Lung (tissue), 12 donors: ENCODE data around the gene LY9. TPM values are rescaled to one million over a fixed set of nuclear protein-coding genes. Genes with fewer than 3 reads are reported as not detected.

ENCODE experiments used
- ATAC-seq: fragments of 200-7000 bp; cut with Tn5 transposase; one replicate; pipeline ENCODE4 v1.9.1; 2020; ENCODE audit warnings: moderate number of reproducible peaks; ENCODE audit not compliant: insufficient read depth, low FRiP score
- DNase-seq, 3 donors: peaks; one replicate each; pipeline ENCODE4 v3.0.0-alpha.2; 2013 to 2017
- H3K27ac ChIP-seq, 2 donors: one replicate each; pipeline ENCODE4 v1.5.1; 2013; ENCODE audit warnings: mild to moderate bottlenecking in 2 of 2, moderate library complexity in 2 of 2, control low read depth in 1 of 2, inconsistent platforms in 1 of 2, low read depth in 1 of 2, low read length in 1 of 2
- H3K27me3 ChIP-seq, 3 donors: one replicate each; pipeline ENCODE4 v1.5.1; 2013; ENCODE audit warnings: low read length in 2 of 3; ENCODE audit not compliant: control insufficient read depth in 3 of 3, insufficient read depth in 3 of 3
- H3K36me3 ChIP-seq, 4 donors: one replicate each; pipeline ENCODE4 v1.5.1; 2013; ENCODE audit warnings: low read length in 4 of 4, mild to moderate bottlenecking in 1 of 4, moderate library complexity in 1 of 4; ENCODE audit not compliant: control insufficient read depth in 4 of 4, insufficient read depth in 4 of 4
- H3K4me1 ChIP-seq, 5 donors: one replicate each; pipeline ENCODE4 v1.5.1; 2013; ENCODE audit warnings: low read length in 5 of 5, mild to moderate bottlenecking in 2 of 5, moderate library complexity in 1 of 5; ENCODE audit not compliant: control insufficient read depth in 5 of 5, insufficient read depth in 5 of 5
- H3K4me3 ChIP-seq: one replicate; pipeline ENCODE4 v1.5.1; 2013; ENCODE audit warnings: mild to moderate bottlenecking, control low read depth, moderate library complexity
- H3K9ac ChIP-seq, 2 donors: one replicate each; pipeline ENCODE4 v1.5.1; 2013; ENCODE audit warnings: low read length in 2 of 2, control low read depth in 1 of 2; ENCODE audit not compliant: insufficient read depth in 1 of 2
- H3K9me3 ChIP-seq, 4 donors: one replicate each; pipeline ENCODE4 v1.5.1; 2013; ENCODE audit warnings: low read length in 3 of 4, mild to moderate bottlenecking in 1 of 4, moderate library complexity in 1 of 4; ENCODE audit not compliant: control insufficient read depth in 4 of 4, insufficient read depth in 3 of 4
- CTCF ChIP-seq: IDR thresholded peaks from 2 replicates; pipeline ENCODE4 v1.5.1; 2012; ENCODE audit warnings: mild to moderate bottlenecking; ENCODE audit errors: control extremely low read depth, extremely low read depth
- WGBS, 2 donors: extraction: QIAGEN DNeasy Blood & Tissue Kit; methylation state at CpG; one replicate each; pipeline ENCODE4 v1.1.7; 2013; 5-methylcytosine and 5-hydroxymethylcytosine counted together
- polyA plus RNA-seq, 2 donors: library from polyadenylated mRNA; stranded (reverse); fragments of 200-250 nt; gene quantifications; one replicate each; pipeline ENCODE4 v1.2.1, GENCODE V29; 2013
- total RNA-seq, 2 donors: library from RNA; depleted of rRNA in 1 of 2; stranded (reverse); fragments of >200 nt in 1 of 2; gene quantifications; one replicate each; pipeline ENCODE4 v1.2.1, GENCODE V29; 2014 to 2021
- donor health status: control.
- donor health status: control.
- donor health status: Bipolar disorder and iron deficiency.
- donor health status: healthy.
- donor health status: DM: yes; HTN: yes; CAD: no.

The LY9 gene
- total and polyA plus RNA-seq, 4 donors: 0.94 to 3.4 (median 1.4) TPM

- 34 to 57% methylated on average over 9 of the region's 9 CpGs for WGBS, 2 donors
- no peak overlapping the region for H3K4me3 ChIP-seq
- no peak overlapping the region for H3K9ac ChIP-seq
- TF ChIP-seq CTCF: no peak
- DNase-seq: no peak
- peaks cover 0 to 4% (median 0%) of the 10 kb centered on the region in 3 donors for H3K27me3 ChIP-seq
- H3K9me3 ChIP-seq: no peaks in the 10 kb centered on the region
- H3K27ac ChIP-seq: no peak overlapping the region
- H3K36me3 ChIP-seq: no peaks in the 10 kb centered on the region
- ATAC-seq: no peak
- H3K4me1 ChIP-seq: no peaks in the 10 kb centered on the region
These were observed 59.4 kb downstream of the LY9 start for GRCh38 chr1:160855181-160855981.

- WGBS, 2 donors: 24 to 43% methylated on average over 4 of the region's 4 CpGs
- no peak for ATAC-seq
These were observed 62.1 kb downstream of the LY9 start for GRCh38 chr1:160858097-160858496.

DNA sequence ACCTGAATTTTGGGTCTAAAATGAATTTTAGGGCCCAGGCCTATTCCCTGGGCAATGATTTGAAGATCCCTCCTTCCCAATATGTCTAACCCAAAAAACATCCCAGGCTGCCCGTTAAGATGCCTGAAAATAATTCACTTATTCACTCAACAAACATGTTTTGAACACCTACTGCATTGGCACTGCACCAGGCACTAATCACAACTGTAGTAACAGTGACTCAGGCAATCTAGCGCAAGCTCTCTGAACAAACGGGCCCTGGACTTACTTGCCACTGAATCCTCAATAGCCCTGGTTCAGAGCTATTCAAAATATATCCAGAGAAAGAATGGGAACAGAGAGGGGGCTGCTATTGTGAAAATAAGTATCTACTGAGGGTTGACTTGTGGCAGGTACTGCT is 62.5 kb downstream of the LY9 start:
- Histone ChIP-seq H3K27ac (no peak overlapping the region), H3K36me3 (no peaks in the 10 kb centered on the region), H3K9me3 (no peaks in the 10 kb centered on the region), H3K9ac (no peak overlapping the region), H3K4me3 (no peak overlapping the region), H3K4me1 (peaks cover 0 to 1% (median 0%) of the 10 kb centered on the region in 5 donors), H3K27me3 (no peaks in the 10 kb centered on the region)
- DNase-seq (no peak), ATAC-seq (no peak)
- WGBS, 2 donors: 62 to 68% methylated on average over 3 of the region's 3 CpGs
- no peak for TF ChIP-seq CTCF

More at GRCh38 chr1:160858097-160858496, 62.1 kb downstream of the LY9 start:
- peaks cover 0 to 1% (median 0%) of the 10 kb centered on the region in 5 donors for H3K4me1 ChIP-seq
- no peaks in the 10 kb centered on the region for H3K27me3 ChIP-seq
- no peak overlapping the region for H3K27ac ChIP-seq
- H3K36me3 ChIP-seq: no peaks in the 10 kb centered on the region
- H3K9ac ChIP-seq: no peak overlapping the region
- H3K9me3 ChIP-seq: no peaks in the 10 kb centered on the region
- H3K4me3 ChIP-seq: no peak overlapping the region
- no peak for TF ChIP-seq CTCF
- no peak for DNase-seq
